GM19035 (cell line): Measurements from ENCODE around the gene ITGB1BP2.
"Not testable (repeated sequence)": the region's sequence is repeated elsewhere in the genome, so short reads cannot be mapped to it uniquely, and the experiment has no call there.

Experiments used
- ATAC-seq: cut with Tn5 transposase; IDR thresholded peaks from one replicate; pipeline ENCODE4 v1.9.1; 2021; ENCODE audit not compliant: unreplicated experiment

ITGB1BP2 gene

GRCh38 chrX:71300495-71300894 is 1.1 kb upstream of the ITGB1BP2 start:
- not testable (repeated sequence) for ATAC-seq

DNA sequence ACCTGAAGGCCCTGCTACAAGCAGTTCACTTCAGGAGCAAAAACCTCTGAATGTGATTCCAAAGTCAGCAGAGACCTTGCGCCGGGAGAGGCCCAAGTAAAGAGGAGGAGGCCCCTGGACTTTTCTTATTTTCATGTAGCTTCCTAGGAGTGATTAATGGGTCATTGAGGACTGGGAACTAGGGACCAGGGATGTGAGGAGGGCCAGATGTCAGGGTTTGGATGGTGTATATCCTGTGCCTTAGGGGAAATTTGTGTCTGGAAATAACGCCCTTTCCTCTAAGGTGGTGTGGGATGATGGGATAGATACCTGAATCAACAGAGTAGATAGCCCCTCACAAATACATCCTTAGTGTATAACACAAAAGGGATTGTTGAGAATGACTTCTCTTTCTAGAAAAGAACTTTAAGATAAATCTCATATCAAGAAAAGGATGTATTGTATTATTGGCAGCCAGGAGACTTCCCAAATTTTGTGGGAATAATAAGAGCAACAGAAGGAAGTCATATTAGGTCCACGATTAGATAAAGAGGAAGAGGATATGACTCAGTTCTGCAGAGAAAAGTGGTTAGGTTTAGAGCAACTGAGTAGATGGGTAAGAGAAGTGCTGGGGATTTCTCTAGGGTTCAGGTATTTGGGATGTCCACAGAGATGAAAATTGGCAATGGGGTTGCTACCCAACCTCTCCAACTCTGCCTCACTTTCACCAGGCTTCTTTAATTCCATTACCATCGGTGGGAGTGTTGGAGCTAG is 1.1 kb downstream of the ITGB1BP2 start:
- no peak for ATAC-seq

- no peak for ATAC-seq
Measured at GRCh38 chrX:71304561-71304960, 3.0 kb downstream of the ITGB1BP2 start.

GRCh38 chrX:71315917-71316316 is 14.4 kb downstream of the ITGB1BP2 start:
- ATAC-seq, result no peak

- ATAC-seq, result not testable (repeated sequence)
Measured at GRCh38 chrX:71316959-71317358, 15.4 kb downstream of the ITGB1BP2 start.

GRCh38 chrX:71320126-71320525 is 18.6 kb downstream of the ITGB1BP2 start:
- no peak for ATAC-seq

DNA sequence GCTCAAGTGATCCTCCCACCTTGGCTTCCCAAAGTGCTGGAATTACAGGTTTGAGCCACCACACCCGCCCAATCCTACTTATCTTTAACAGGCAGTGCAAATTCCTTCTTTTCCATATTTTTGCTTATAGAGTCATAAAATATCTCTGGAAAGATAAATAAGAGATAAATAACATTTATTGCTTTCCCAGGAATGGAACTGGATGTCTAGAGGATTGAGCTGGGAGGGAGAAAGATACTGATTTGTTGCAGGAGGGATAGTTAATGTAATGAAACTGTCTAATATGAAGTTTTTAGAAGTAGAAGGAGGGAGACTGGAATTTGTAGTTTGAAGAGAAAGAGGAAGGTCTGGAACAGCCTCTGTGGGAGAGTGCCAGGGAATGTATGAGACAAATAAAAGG is 20.2 kb downstream of the ITGB1BP2 start:
- no peak for ATAC-seq

- ATAC-seq, result not testable (repeated sequence)
Measured at GRCh38 chrX:71324452-71324851, 22.9 kb downstream of the ITGB1BP2 start.

DNA sequence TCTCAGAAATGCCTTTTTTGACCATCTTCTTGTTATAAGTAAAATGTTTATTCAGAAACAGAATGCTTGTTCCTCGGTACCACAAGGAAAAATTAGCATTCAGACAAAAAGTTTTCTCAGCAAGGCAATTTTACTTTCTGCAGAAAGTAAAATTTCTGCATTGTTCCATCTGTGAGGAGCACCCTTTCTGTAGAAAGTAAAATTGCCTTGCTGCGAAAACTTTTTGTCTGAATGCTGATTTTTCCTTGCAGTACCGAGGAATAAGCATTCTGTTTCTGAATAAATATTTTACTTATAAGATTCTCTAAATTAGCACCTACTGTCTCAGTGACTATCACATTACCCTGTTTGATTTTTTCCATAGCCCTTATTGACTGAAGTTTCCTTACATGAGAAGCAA is 24.8 kb downstream of the ITGB1BP2 start:
- no peak for ATAC-seq

- ATAC-seq, result not testable (repeated sequence)
Measured at GRCh38 chrX:71349151-71349665, 47.7 kb downstream of the ITGB1BP2 start.

DNA sequence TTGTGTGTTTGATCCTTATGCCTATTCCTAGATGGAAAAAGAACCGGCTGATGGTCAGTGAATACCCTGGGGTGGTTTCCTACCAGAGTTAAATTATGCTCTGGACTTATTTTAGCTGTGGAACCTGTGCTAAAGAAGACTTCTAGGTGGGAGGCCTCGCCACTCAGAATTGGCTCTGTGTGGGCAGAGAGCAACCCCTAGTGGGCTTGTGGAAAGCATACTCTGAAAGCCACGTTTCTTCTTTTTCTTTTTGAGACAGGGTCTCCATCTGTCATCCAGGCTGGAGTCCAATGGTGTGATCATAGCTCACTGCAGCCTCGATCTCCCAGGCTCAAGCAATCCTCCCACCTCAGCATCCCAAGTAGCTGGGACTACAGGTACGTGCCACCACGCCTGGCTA is 48.3 kb downstream of the ITGB1BP2 start:
- not testable (repeated sequence) for ATAC-seq

- not testable (repeated sequence) for ATAC-seq
Measured at GRCh38 chrX:71352439-71352838, 50.9 kb downstream of the ITGB1BP2 start.
